Activated CD4-positive, CD25-positive, alpha-beta regulatory T cell treated with anti-CD3 and anti-CD28 coated beads, Interleukin-2, amount 50 U/mL, for 72 hours (primary cell): Measurements from ENCODE around the gene SELENOP.
"Not testable (repeated sequence)": the region's sequence is repeated elsewhere in the genome, so short reads cannot be mapped to it uniquely, and the experiment has no call there.

Source experiments
- DNase-seq: peaks from one replicate; pipeline ENCODE4 v3.0.0; 2021

SELENOP gene

GRCh38 chr5:42825422-42826148 is 13.9 kb upstream of the SELENOP start:
- DNase-seq = no peak

- no peak for DNase-seq
Observed at GRCh38 chr5:42824347-42824976, 12.8 kb upstream of the SELENOP start.

GRCh38 chr5:42822548-42822947 is 10.9 kb upstream of the SELENOP start:
- no peak for DNase-seq

GRCh38 chr5:42819745-42820144 is 8.1 kb upstream of the SELENOP start:
- DNase-seq = no peak

- DNase-seq = not testable (repeated sequence)
Observed at GRCh38 chr5:42816546-42816945, 4.9 kb upstream of the SELENOP start.

GRCh38 chr5:42813533-42813932 is 1.8 kb upstream of the SELENOP start:
- no peak for DNase-seq

- no peak for DNase-seq
Observed at GRCh38 chr5:42812620-42813019, 928 bp upstream of the SELENOP start.

- DNase-seq = no peak
Observed at GRCh38 chr5:42810834-42811590, 680 bp downstream of the SELENOP start.

GRCh38 chr5:42808888-42809611 is 2.6 kb downstream of the SELENOP start:
- DNase-seq = no peak

- no peak for DNase-seq
Observed at GRCh38 chr5:42807722-42808447, 3.8 kb downstream of the SELENOP start.

- no peak for DNase-seq
Observed at GRCh38 chr5:42806701-42807262, 4.9 kb downstream of the SELENOP start.

GRCh38 chr5:42806004-42806700 is 5.5 kb downstream of the SELENOP start:
- no peak for DNase-seq

- DNase-seq = no peak
Observed at GRCh38 chr5:42804717-42805339, 6.9 kb downstream of the SELENOP start.

- DNase-seq = no peak
Observed at GRCh38 chr5:42801516-42802166, 10.1 kb downstream of the SELENOP start.

- DNase-seq = no peak
Observed at GRCh38 chr5:42800748-42801330, 10.9 kb downstream of the SELENOP start.

- DNase-seq = no peak
Observed at GRCh38 chr5:42799668-42800114, 12.0 kb downstream of the SELENOP start.

- no peak for DNase-seq
Observed at GRCh38 chr5:42799241-42799608, 12.5 kb downstream of the SELENOP start.

- no peak for DNase-seq
Observed at GRCh38 chr5:42798284-42799240, 13.1 kb downstream of the SELENOP start.

GRCh38 chr5:42791151-42791550 is 20.5 kb downstream of the SELENOP start:
- DNase-seq = no peak
